HEK293 (cell line): ENCODE results near the gene MYL6B.
A peak's percentile ranks its signal among the peaks of the same experiment; 100 is the strongest.

Source experiments
- BCL11A ChIP-seq: fragments of 450-650 bp; formaldehyde crosslinking; IDR thresholded peaks from 2 replicates; pipeline ENCODE4 v1.5.1; 2016; ENCODE audit warnings: low read depth, missing biosample characterization, missing genetic modification characterization
- BCL11B ChIP-seq: fragments of 450-650 bp; formaldehyde crosslinking; IDR thresholded peaks from 2 replicates; pipeline ENCODE4 v1.5.1; 2016; ENCODE audit warnings: low read depth, missing biosample characterization, missing genetic modification characterization
- EGR2 ChIP-seq: fragments of 450-650 bp; formaldehyde crosslinking; IDR thresholded peaks from 2 replicates; pipeline ENCODE4 v1.5.1; 2016; ENCODE audit warnings: low read depth, missing biosample characterization, missing genetic modification characterization
- GLI2 ChIP-seq: fragments of 450-650 bp; formaldehyde crosslinking; IDR thresholded peaks from 2 replicates; pipeline ENCODE4; 2017; ENCODE audit warnings: missing biosample characterization, missing genetic modification characterization, low read depth, borderline replicate concordance
- GLIS1 ChIP-seq: fragments of 450-650 bp; formaldehyde crosslinking; IDR thresholded peaks from 2 replicates; pipeline ENCODE4 v1.5.1; 2016; ENCODE audit warnings: missing biosample characterization, missing genetic modification characterization
- HIC1 ChIP-seq: fragments of 450-650 bp; formaldehyde crosslinking; IDR thresholded peaks from 2 replicates; pipeline ENCODE4 v1.5.1; 2016; ENCODE audit warnings: missing biosample characterization, missing genetic modification characterization
- HOXA7 ChIP-seq: sonication (generic); formaldehyde crosslinking; IDR thresholded peaks from 2 replicates; pipeline ENCODE4 v1.8.1; 2022; ENCODE audit warnings: missing genetic modification reagents, borderline replicate concordance
- KLF10 ChIP-seq: fragments of 450-650 bp; IDR thresholded peaks from 2 replicates; pipeline ENCODE4 v1.5.1; 2018; ENCODE audit warnings: missing biosample characterization, mild to moderate bottlenecking, missing genetic modification characterization
- KLF7 ChIP-seq: fragments of 450-650 bp; formaldehyde crosslinking; IDR thresholded peaks from 2 replicates; pipeline ENCODE4 v1.5.1; 2016; ENCODE audit warnings: missing biosample characterization, missing genetic modification characterization, borderline replicate concordance
- MZF1 ChIP-seq: fragments of 450-650 bp; formaldehyde crosslinking; IDR thresholded peaks from 2 replicates; pipeline ENCODE4 v1.5.1; 2017; ENCODE audit warnings: missing biosample characterization, missing genetic modification characterization, borderline replicate concordance
- RBAK ChIP-seq: fragments of 450-650 bp; formaldehyde crosslinking; IDR thresholded peaks from 2 replicates; pipeline ENCODE4 v1.5.1; 2016; ENCODE audit warnings: missing biosample characterization, missing genetic modification characterization
- SALL2 ChIP-seq: fragments of 450-650 bp; formaldehyde crosslinking; IDR thresholded peaks from 2 replicates; pipeline ENCODE4 v1.5.0; 2017; ENCODE audit warnings: missing biosample characterization, mild to moderate bottlenecking, missing genetic modification characterization, borderline replicate concordance
- SP2 ChIP-seq: fragments of 450-650 bp; formaldehyde crosslinking; IDR thresholded peaks from 2 replicates; pipeline ENCODE4 v1.5.1; 2016; ENCODE audit warnings: missing biosample characterization, missing genetic modification characterization
- YY1 ChIP-seq: fragments of 450-650 bp; formaldehyde crosslinking; IDR thresholded peaks from 2 replicates; pipeline ENCODE4 v1.5.1; 2018; ENCODE audit warnings: missing biosample characterization, missing genetic modification characterization
- ZBTB11 ChIP-seq: fragments of 450-650 bp; formaldehyde crosslinking; conservative IDR thresholded peaks from 2 replicates; pipeline ENCODE4 v1.5.1; 2016; ENCODE audit warnings: low read depth, missing biosample characterization, missing genetic modification characterization
- ZBTB17 ChIP-seq: fragments of 450-650 bp; formaldehyde crosslinking; IDR thresholded peaks from 2 replicates; pipeline ENCODE4 v1.5.1; 2016; ENCODE audit warnings: missing biosample characterization, missing genetic modification characterization
- ZBTB21 ChIP-seq: fragments of 450-650 bp; formaldehyde crosslinking; IDR thresholded peaks from 2 replicates; pipeline ENCODE4 v1.5.1; 2017; ENCODE audit warnings: missing biosample characterization, missing genetic modification characterization
- ZBTB8A ChIP-seq: fragments of 450-650 bp; formaldehyde crosslinking; IDR thresholded peaks from 2 replicates; pipeline ENCODE4 v1.5.1; 2016; ENCODE audit warnings: missing biosample characterization, missing genetic modification characterization
- ZFP3 ChIP-seq: fragments of 450-650 bp; formaldehyde crosslinking; IDR thresholded peaks from 2 replicates; pipeline ENCODE4 v1.5.1; 2016; ENCODE audit warnings: low read depth, missing biosample characterization, missing genetic modification characterization
- ZFP69B ChIP-seq: fragments of 450-650 bp; formaldehyde crosslinking; IDR thresholded peaks from 2 replicates; pipeline ENCODE4 v1.5.1; 2016; ENCODE audit warnings: missing biosample characterization, missing genetic modification characterization
- ZNF16 ChIP-seq: fragments of 450-650 bp; formaldehyde crosslinking; IDR thresholded peaks from 2 replicates; pipeline ENCODE4 v1.5.1; 2016; ENCODE audit warnings: low read depth, missing biosample characterization, missing genetic modification characterization
- ZNF175 ChIP-seq: fragments of 450-650 bp; formaldehyde crosslinking; IDR thresholded peaks from 2 replicates; pipeline ENCODE4 v1.5.1; 2016; ENCODE audit warnings: missing biosample characterization, missing genetic modification characterization
- ZNF223 ChIP-seq: fragments of 450-650 bp; formaldehyde crosslinking; IDR thresholded peaks from 2 replicates; pipeline ENCODE4 v1.5.1; 2016; ENCODE audit warnings: missing biosample characterization, missing genetic modification characterization
- ZNF302 ChIP-seq: fragments of 450-650 bp; formaldehyde crosslinking; IDR thresholded peaks from 2 replicates; pipeline ENCODE4 v1.5.1; 2016; ENCODE audit warnings: missing biosample characterization, missing genetic modification characterization, low read depth
- ZNF341 ChIP-seq: fragments of 450-650 bp; formaldehyde crosslinking; IDR thresholded peaks from 2 replicates; pipeline ENCODE4; 2016; ENCODE audit warnings: low read depth, missing biosample characterization, missing genetic modification characterization
- ZNF362 ChIP-seq: fragments of 450-650 bp; formaldehyde crosslinking; IDR thresholded peaks from 2 replicates; pipeline ENCODE4 v1.5.1; 2016; ENCODE audit warnings: missing biosample characterization, missing genetic modification characterization
- ZNF366 ChIP-seq: fragments of 450-650 bp; formaldehyde crosslinking; conservative IDR thresholded peaks from 2 replicates; pipeline ENCODE4 v1.5.1; 2016; ENCODE audit warnings: missing biosample characterization, missing genetic modification characterization
- ZNF404 ChIP-seq: fragments of 450-650 bp; formaldehyde crosslinking; IDR thresholded peaks from 2 replicates; pipeline ENCODE4 v1.5.1; 2017; ENCODE audit warnings: missing biosample characterization, missing genetic modification characterization
- ZNF560 ChIP-seq: fragments of 450-650 bp; formaldehyde crosslinking; IDR thresholded peaks from 2 replicates; pipeline ENCODE4 v1.5.1; 2017; ENCODE audit warnings: missing biosample characterization, missing genetic modification characterization, borderline replicate concordance
- ZNF600 ChIP-seq: fragments of 450-650 bp; formaldehyde crosslinking; IDR thresholded peaks from 2 replicates; pipeline ENCODE4 v1.5.1; 2016; ENCODE audit warnings: missing biosample characterization, missing genetic modification characterization
- ZNF624 ChIP-seq: fragments of 450-650 bp; formaldehyde crosslinking; IDR thresholded peaks from 2 replicates; pipeline ENCODE4 v1.5.1; 2017; ENCODE audit warnings: missing biosample characterization, missing genetic modification characterization
- ZNF670 ChIP-seq: fragments of 450-650 bp; formaldehyde crosslinking; IDR thresholded peaks from 2 replicates; pipeline ENCODE4 v1.5.1; 2016; ENCODE audit warnings: missing biosample characterization, missing genetic modification characterization, low read depth
- ZNF777 ChIP-seq: fragments of 450-650 bp; formaldehyde crosslinking; IDR thresholded peaks from 2 replicates; pipeline ENCODE4 v1.5.1; 2017; ENCODE audit warnings: missing biosample characterization, missing genetic modification characterization, borderline replicate concordance
- ZSCAN30 ChIP-seq: fragments of 450-650 bp; IDR thresholded peaks from 2 replicates; pipeline ENCODE4 v1.5.1; 2018; ENCODE audit warnings: missing biosample characterization, mild to moderate bottlenecking, missing genetic modification characterization, moderate library complexity
- ZXDB ChIP-seq: fragments of 450-650 bp; formaldehyde crosslinking; IDR thresholded peaks from 2 replicates; pipeline ENCODE4 v1.5.1; 2016; ENCODE audit warnings: missing biosample characterization, missing genetic modification characterization

MYL6B gene

GRCh38 chr12:56117778-56118687 is 34.4 kb upstream of the MYL6B start, which contains the start of gene ZC3H10 (continued):
- TF ChIP-seq ZNF362 (no peak), ZNF600 (tag by site-specific recombination) (peak; percentile 98), GLI2 (tag by site-specific recombination) (no peak), ZNF366 (tag by site-specific recombination) (peak; percentile 55), HOXA7 (no peak), ZNF560 (tag by site-specific recombination) (no peak), ZFP3 (tag by site-specific recombination) (no peak), EGR2 (tag by site-specific recombination) (peak; percentile 63), ZNF777 (tag by site-specific recombination) (no peak), ZNF624 (tag by site-specific recombination) (no peak), ZNF16 (no peak), ZBTB17 (tag by site-specific recombination) (peak; percentile 93), SALL2 (no peak), ZXDB (peak; percentile 91), RBAK (tag by site-specific recombination) (no peak), ZNF341 (peak; percentile 69), ZNF223 (tag by site-specific recombination) (no peak), KLF7 (tag by site-specific recombination) (peak; percentile 85), YY1 (tag by site-specific recombination) (peak; percentile 52), ZNF175 (tag by site-specific recombination) (no peak), ZSCAN30 (tag by site-specific recombination) (peak; percentile 64; the same call in 1 of the 2 replicates), GLIS1 (tag by site-specific recombination) (peak; percentile 84), ZBTB11 (peak; percentile 95), ZNF302 (tag by site-specific recombination) (no peak), ZBTB21 (tag by site-specific recombination) (peak; percentile 97), KLF10 (tag by site-specific recombination) (peak; percentile 81), ZFP69B (tag by site-specific recombination) (peak; percentile 23), BCL11B (tag by site-specific recombination) (peak; percentile 31; the same call in 1 of the 2 replicates), ZNF670 (tag by site-specific recombination) (no peak), HIC1 (peak; percentile 75), BCL11A (tag by site-specific recombination) (peak; percentile 45; the same call in 1 of the 2 replicates), ZBTB8A (tag by site-specific recombination) (peak; percentile 76), ZNF404 (no peak), SP2 (peak; percentile 98), MZF1 (0 out of 2 replicates have a peak, but pooled peaks have one; percentile 40)
